WTC11 (cell line): ENCODE results near the gene ERICH6B.

Experiments used
- CTCF ChIP-seq: fragments of 200-600 bp; IDR thresholded peaks from 2 replicates; pipeline ENCODE4 v1.8.0; 2022; ENCODE audit warnings: antibody characterized with exemption
- ESRRA ChIP-seq: sonication (generic); formaldehyde crosslinking; IDR thresholded peaks from 2 replicates; pipeline ENCODE4 v1.8.1; 2022; ENCODE audit warnings: mild to moderate bottlenecking, missing genetic modification reagents, borderline replicate concordance
- SP1 ChIP-seq: sonication (generic); formaldehyde crosslinking; conservative IDR thresholded peaks from 2 replicates; pipeline ENCODE4 v1.8.1; 2022; ENCODE audit warnings: missing genetic modification reagents
- ZNF121 ChIP-seq: sonication (generic); formaldehyde crosslinking; IDR thresholded peaks from 2 replicates; pipeline ENCODE4 v1.8.0; 2023; ENCODE audit warnings: missing genetic modification reagents
- TF ChIP-seq, protein P1 (sequence below): sonication (generic); formaldehyde crosslinking; IDR thresholded peaks from 2 replicates; pipeline ENCODE4 v1.8.1; 2022; ENCODE audit warnings: low read depth, missing genetic modification reagents, borderline replicate concordance
- TF ChIP-seq, protein P2 (sequence below): sonication (generic); formaldehyde crosslinking; IDR thresholded peaks from 2 replicates; pipeline ENCODE4 v1.8.1; 2023; ENCODE audit warnings: mild to moderate bottlenecking, missing genetic modification reagents
- TF ChIP-seq, protein P3 (sequence below): sonication (generic); formaldehyde crosslinking; IDR thresholded peaks from 2 replicates; pipeline ENCODE4 v1.8.1; 2023; ENCODE audit warnings: mild to moderate bottlenecking, missing genetic modification reagents, moderate library complexity

GRCh38 chr13:45598597-45598996, 16.9 kb downstream of the ERICH6B start:
- TF ChIP-seq, protein P1, sequence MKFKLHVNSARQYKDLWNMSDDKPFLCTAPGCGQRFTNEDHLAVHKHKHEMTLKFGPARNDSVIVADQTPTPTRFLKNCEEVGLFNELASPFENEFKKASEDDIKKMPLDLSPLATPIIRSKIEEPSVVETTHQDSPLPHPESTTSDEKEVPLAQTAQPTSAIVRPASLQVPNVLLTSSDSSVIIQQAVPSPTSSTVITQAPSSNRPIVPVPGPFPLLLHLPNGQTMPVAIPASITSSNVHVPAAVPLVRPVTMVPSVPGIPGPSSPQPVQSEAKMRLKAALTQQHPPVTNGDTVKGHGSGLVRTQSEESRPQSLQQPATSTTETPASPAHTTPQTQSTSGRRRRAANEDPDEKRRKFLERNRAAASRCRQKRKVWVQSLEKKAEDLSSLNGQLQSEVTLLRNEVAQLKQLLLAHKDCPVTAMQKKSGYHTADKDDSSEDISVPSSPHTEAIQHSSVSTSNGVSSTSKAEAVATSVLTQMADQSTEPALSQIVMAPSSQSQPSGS: no peak
- TF ChIP-seq, protein P2, sequence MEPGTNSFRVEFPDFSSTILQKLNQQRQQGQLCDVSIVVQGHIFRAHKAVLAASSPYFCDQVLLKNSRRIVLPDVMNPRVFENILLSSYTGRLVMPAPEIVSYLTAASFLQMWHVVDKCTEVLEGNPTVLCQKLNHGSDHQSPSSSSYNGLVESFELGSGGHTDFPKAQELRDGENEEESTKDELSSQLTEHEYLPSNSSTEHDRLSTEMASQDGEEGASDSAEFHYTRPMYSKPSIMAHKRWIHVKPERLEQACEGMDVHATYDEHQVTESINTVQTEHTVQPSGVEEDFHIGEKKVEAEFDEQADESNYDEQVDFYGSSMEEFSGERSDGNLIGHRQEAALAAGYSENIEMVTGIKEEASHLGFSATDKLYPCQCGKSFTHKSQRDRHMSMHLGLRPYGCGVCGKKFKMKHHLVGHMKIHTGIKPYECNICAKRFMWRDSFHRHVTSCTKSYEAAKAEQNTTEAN (CRISPR knock-in tag): no peak
- TF ChIP-seq, protein P3, sequence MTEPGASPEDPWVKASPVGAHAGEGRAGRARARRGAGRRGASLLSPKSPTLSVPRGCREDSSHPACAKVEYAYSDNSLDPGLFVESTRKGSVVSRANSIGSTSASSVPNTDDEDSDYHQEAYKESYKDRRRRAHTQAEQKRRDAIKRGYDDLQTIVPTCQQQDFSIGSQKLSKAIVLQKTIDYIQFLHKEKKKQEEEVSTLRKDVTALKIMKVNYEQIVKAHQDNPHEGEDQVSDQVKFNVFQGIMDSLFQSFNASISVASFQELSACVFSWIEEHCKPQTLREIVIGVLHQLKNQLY (CRISPR knock-in tag): no peak
- TF ChIP-seq ZNF121 (no peak), ESRRA (no peak), CTCF (no peak), SP1 (CRISPR knock-in tag) (no peak)
